Ovary (tissue), 9 donors: ENCODE data around the gene ARHGAP18. TPM values are rescaled to one million over a fixed set of nuclear protein-coding genes. Genes with fewer than 3 reads are reported as not detected.

Experiments used
- DNase-seq, 5 donors: peaks; one replicate each; pipeline ENCODE4 v3.0.0-alpha.2; 2019 to 2020
- H3K27ac ChIP-seq, 2 donors: fragments of 200-600 bp; one replicate each; pipeline versions ENCODE4 v1.5.1 to v1.8.0; 2019 to 2022
- H3K27me3 ChIP-seq: fragments of 200-600 bp; one replicate; pipeline ENCODE4 v1.8.0; 2022
- H3K36me3 ChIP-seq: fragments of 200-600 bp; sonication (generic); one replicate; pipeline ENCODE4 v1.5.1; 2019
- H3K4me1 ChIP-seq: one replicate; pipeline ENCODE4 v1.8.1; 2013; ENCODE audit warnings: mild to moderate bottlenecking, moderate library complexity; ENCODE audit not compliant: insufficient read depth
- H3K4me3 ChIP-seq: fragments of 200-600 bp; sonication (generic); one replicate; pipeline ENCODE4 v1.5.1; 2017
- H3K9me3 ChIP-seq, 2 donors: fragments of 200-600 bp in 1 of 2; sonication (generic) in 1 of 2; one replicate each; pipeline versions ENCODE4 v1.5.1 to v1.8.1; 2013 to 2019; ENCODE audit warnings: mild to moderate bottlenecking in 1 of 2, moderate library complexity in 1 of 2
- EP300 ChIP-seq: sonication (generic); formaldehyde crosslinking; IDR thresholded peaks from one replicate; pipeline ENCODE4 v1.6.1; 2017; ENCODE audit warnings: antibody characterized with exemption
- POLR2A ChIP-seq: fragments of 450-650 bp; IDR thresholded peaks from one replicate; pipeline ENCODE4 v1.6.1; 2017; ENCODE audit warnings: antibody characterized with exemption, mild to moderate bottlenecking, moderate library complexity
- WGBS, 3 donors: extraction: QIAGEN DNeasy Blood & Tissue Kit in 1 of 3; methylation state at CpG; one replicate each; pipeline versions ENCODE4 v1.1.5 to v1.1.7; 2013 to 2017; 5-methylcytosine and 5-hydroxymethylcytosine counted together
- intact Hi-C, 4 donors: fragments of 100-400 bp; cut with DNase I; formaldehyde crosslinking; loops; one replicate each; pipeline versions ENCODE4 v1.11.0 to v1.15.1; 2022 to 2023
- polyA plus RNA-seq, 2 donors: library from polyadenylated mRNA; stranded (reverse); fragments of 200-250 nt in 1 of 2; fragments of 350-450 nt in 1 of 2; fragmentation: Illumina TruSeq in 1 of 2; extraction: RNeasy Lipid Tissue Mini Kit (QIAGEN cat#74804) in 1 of 2; gene quantifications; one replicate each; pipeline ENCODE4 v1.2.3, GENCODE V29; 2013 to 2014
- total RNA-seq, 7 donors: library from RNA; depleted of rRNA in 2 of 7; stranded (reverse); fragments of >200 nt in 2 of 7; fragmentation: NEBNext Ultra II Directional in 3 of 7; extraction: Animal tissue kit (Norgen Biotek cat#: 25700) in 3 of 7; gene quantifications; one replicate each; pipeline versions ENCODE4 v1.1.0 to v1.2.4, GENCODE V29; 2016 to 2023
- TF ChIP-seq, protein P1 (sequence below), 3 donors: fragments of 450-650 bp in 2 of 3; fragments of 200-600 bp in 1 of 3; IDR thresholded peaks; one replicate each; pipeline versions ENCODE4 v1.5.1 to v1.8.0; 2016 to 2022; ENCODE audit warnings: antibody characterized with exemption in 3 of 3, mild to moderate bottlenecking in 1 of 3
- donor health status: DM: no; HTN: no; CAD: no; lungs with moderate emphysema.
- donor health status: DM: no; HTN: no; CAD: no.
- donor health status: Bipolar disorder and iron deficiency.
- donor health status: DM: yes; HTN: yes; CAD: no.
- donor health status: DM: no; HTN: no; CAD: no.
- donor health status: DM: yes; HTN: yes; CAD: no.

The ARHGAP18 gene
- total and polyA plus RNA-seq, 9 donors = 4.4 to 35.3 (median 9.6) TPM

- TF ChIP-seq EP300 (no peak), POLR2A (no peak)
- TF ChIP-seq, protein P1, sequence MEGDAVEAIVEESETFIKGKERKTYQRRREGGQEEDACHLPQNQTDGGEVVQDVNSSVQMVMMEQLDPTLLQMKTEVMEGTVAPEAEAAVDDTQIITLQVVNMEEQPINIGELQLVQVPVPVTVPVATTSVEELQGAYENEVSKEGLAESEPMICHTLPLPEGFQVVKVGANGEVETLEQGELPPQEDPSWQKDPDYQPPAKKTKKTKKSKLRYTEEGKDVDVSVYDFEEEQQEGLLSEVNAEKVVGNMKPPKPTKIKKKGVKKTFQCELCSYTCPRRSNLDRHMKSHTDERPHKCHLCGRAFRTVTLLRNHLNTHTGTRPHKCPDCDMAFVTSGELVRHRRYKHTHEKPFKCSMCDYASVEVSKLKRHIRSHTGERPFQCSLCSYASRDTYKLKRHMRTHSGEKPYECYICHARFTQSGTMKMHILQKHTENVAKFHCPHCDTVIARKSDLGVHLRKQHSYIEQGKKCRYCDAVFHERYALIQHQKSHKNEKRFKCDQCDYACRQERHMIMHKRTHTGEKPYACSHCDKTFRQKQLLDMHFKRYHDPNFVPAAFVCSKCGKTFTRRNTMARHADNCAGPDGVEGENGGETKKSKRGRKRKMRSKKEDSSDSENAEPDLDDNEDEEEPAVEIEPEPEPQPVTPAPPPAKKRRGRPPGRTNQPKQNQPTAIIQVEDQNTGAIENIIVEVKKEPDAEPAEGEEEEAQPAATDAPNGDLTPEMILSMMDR (IDR thresholded peaks at IDR 0.05) = no peak
- Histone ChIP-seq H3K36me3 (no peaks in the 10 kb centered on the region), H3K9me3 (no peaks in the 10 kb centered on the region), H3K27me3 (no peaks in the 10 kb centered on the region), H3K4me1 (peaks cover 4% of the 10 kb centered on the region), H3K27ac (no peak overlapping the region), H3K4me3 (no peak overlapping the region)
- 50 to 55% (median 52%) methylated on average over 9 of the region's 9 CpGs for WGBS, 3 donors
- intact Hi-C loops = no loop called here
- DNase-seq = peak in 1 of 5 donors; percentile 47
These were observed 26.2 kb downstream of the ARHGAP18 start for GRCh38 chr6:129683601-129684322.

GRCh38 chr6:129681913-129682205, 28.1 kb downstream of the ARHGAP18 start:
- Histone ChIP-seq H3K36me3 (no peaks in the 10 kb centered on the region), H3K27me3 (no peaks in the 10 kb centered on the region), H3K4me1 (peaks cover 4% of the 10 kb centered on the region), H3K27ac (no peak overlapping the region), H3K9me3 (no peaks in the 10 kb centered on the region), H3K4me3 (no peak overlapping the region)
- DNase-seq = no peak
- WGBS, 3 donors = 92 to 95% (median 92%) methylated on average over 2 of the region's 2 CpGs
- intact Hi-C loops = no loop called here
- no peak for TF ChIP-seq EP300
- TF ChIP-seq, protein P1 (IDR thresholded peaks at IDR 0.05) = no peak
- no peak for TF ChIP-seq POLR2A

DNA sequence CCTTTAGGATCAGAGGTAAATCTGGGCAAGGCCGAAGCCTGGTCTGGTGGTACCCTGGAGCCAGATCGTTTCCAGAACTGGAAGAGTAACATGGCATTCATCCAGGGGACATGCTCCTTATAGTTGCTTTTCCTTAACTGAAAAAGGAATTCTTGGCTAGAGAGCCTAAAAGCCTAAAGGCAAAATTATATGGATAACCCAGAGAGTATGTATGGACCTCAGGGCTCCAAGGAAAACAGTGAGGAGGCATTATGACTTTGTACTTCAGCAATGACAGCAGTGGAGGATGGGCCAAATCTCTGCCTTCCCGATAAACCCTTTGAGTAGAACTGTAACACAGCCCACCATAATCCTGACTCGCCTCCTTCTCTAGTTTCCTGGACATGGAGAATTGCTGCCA, 29.3 kb downstream of the ARHGAP18 start:
- no peak for DNase-seq
- Histone ChIP-seq H3K36me3 (no peaks in the 10 kb centered on the region), H3K4me3 (no peak overlapping the region), H3K9me3 (no peaks in the 10 kb centered on the region), H3K27me3 (no peaks in the 10 kb centered on the region), H3K4me1 (no peaks in the 10 kb centered on the region), H3K27ac (no peak overlapping the region)
- intact Hi-C loops = no loop called here
- TF ChIP-seq EP300 (no peak), POLR2A (no peak)
- TF ChIP-seq, protein P1 (IDR thresholded peaks at IDR 0.05) = no peak
- 73 to 76% (median 76%) methylated on average over 4 of the region's 4 CpGs for WGBS, 3 donors

- intact Hi-C loops = no loop called here
- H3K36me3 ChIP-seq = no peaks in the 10 kb centered on the region
- DNase-seq = no peak
- no peaks in the 10 kb centered on the region for H3K27me3 ChIP-seq
- H3K27ac ChIP-seq = no peak overlapping the region
- no peaks in the 10 kb centered on the region for H3K4me1 ChIP-seq
- no peak overlapping the region for H3K4me3 ChIP-seq
- WGBS, 3 donors = 78 to 88% (median 87%) methylated on average over 3 of the region's 3 CpGs
- TF ChIP-seq POLR2A = no peak
- TF ChIP-seq, protein P1 (IDR thresholded peaks at IDR 0.05) = no peak
- no peak for TF ChIP-seq EP300
- no peaks in the 10 kb centered on the region for H3K9me3 ChIP-seq
These were observed 30.2 kb downstream of the ARHGAP18 start for GRCh38 chr6:129679758-129680157.
